ENCODE results near the gene EFTUD2.

Gene EFTUD2

DNA sequence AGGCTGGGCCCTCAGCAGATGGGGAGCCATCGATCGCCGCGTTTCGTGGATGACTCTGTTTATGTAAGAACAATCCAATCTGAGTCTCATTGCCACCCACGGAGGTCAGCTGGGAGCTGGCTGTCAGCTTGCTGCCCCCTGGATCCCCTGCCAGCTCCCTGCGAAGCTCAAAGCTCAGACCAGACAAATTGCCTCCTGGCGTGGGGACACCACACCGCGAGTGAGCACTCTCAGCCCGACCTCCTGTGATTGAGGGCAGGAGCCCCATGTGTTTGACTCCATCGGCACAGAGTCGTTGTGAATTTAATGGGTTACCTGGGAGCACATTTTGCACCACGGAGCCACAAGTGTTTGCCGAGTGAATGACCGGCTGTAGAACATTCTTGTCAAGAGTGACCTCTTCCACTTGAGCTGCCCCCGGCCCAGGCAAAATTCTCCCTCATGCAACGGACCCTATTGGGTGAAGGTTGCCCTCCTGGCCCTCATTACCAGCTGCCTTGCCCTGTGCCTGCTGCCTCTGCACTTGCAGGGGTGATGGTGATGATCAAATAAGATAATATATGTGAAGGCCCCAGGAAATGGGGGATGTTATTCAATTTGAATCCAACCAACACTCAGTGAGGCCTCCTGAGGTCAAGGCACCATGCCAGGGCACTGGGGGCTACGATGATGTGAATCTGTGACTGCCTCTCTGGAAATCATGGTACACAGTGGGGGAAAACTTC, 23.7 kb upstream of the EFTUD2 start:
- TF ChIP-seq, protein P1, sequence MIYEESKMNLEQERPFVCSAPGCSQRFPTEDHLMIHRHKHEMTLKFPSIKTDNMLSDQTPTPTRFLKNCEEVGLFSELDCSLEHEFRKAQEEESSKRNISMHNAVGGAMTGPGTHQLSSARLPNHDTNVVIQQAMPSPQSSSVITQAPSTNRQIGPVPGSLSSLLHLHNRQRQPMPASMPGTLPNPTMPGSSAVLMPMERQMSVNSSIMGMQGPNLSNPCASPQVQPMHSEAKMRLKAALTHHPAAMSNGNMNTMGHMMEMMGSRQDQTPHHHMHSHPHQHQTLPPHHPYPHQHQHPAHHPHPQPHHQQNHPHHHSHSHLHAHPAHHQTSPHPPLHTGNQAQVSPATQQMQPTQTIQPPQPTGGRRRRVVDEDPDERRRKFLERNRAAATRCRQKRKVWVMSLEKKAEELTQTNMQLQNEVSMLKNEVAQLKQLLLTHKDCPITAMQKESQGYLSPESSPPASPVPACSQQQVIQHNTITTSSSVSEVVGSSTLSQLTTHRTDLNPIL (CRISPR knock-in tag; IDR thresholded peaks at IDR 0.05; ENCODE audit: low read depth): no peak
- no peak for TF ChIP-seq OSR1 (CRISPR knock-in tag; IDR thresholded peaks at IDR 0.05)
- no peak for TF ChIP-seq ARNTL (CRISPR knock-in tag; IDR thresholded peaks at IDR 0.05; ENCODE audit: borderline replicate concordance, low read depth)
- TF ChIP-seq CSDC2 (CRISPR knock-in tag; IDR thresholded peaks at IDR 0.05): no peak
- no peak for TF ChIP-seq ESRRG (CRISPR knock-in tag; IDR thresholded peaks at IDR 0.05)
- no peak for TF ChIP-seq RARB (CRISPR knock-in tag; IDR thresholded peaks at IDR 0.05)
- TF ChIP-seq SNAI2 (CRISPR knock-in tag; IDR thresholded peaks at IDR 0.05): no peak
- TF ChIP-seq ZNF565 (CRISPR knock-in tag; conservative IDR thresholded peaks at IDR 0.05; ENCODE audit: low read depth): no peak
- no peak for TF ChIP-seq ZFP3 (CRISPR knock-in tag; IDR thresholded peaks at IDR 0.05)
- TF ChIP-seq GLIS3 (CRISPR knock-in tag; IDR thresholded peaks at IDR 0.05): no peak
- TF ChIP-seq, protein P2, sequence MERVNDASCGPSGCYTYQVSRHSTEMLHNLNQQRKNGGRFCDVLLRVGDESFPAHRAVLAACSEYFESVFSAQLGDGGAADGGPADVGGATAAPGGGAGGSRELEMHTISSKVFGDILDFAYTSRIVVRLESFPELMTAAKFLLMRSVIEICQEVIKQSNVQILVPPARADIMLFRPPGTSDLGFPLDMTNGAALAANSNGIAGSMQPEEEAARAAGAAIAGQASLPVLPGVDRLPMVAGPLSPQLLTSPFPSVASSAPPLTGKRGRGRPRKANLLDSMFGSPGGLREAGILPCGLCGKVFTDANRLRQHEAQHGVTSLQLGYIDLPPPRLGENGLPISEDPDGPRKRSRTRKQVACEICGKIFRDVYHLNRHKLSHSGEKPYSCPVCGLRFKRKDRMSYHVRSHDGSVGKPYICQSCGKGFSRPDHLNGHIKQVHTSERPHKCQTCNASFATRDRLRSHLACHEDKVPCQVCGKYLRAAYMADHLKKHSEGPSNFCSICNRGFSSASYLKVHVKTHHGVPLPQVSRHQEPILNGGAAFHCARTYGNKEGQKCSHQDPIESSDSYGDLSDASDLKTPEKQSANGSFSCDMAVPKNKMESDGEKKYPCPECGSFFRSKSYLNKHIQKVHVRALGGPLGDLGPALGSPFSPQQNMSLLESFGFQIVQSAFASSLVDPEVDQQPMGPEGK (CRISPR knock-in tag; IDR thresholded peaks at IDR 0.05; ENCODE audit: borderline replicate concordance): no peak
- TF ChIP-seq, protein P3, sequence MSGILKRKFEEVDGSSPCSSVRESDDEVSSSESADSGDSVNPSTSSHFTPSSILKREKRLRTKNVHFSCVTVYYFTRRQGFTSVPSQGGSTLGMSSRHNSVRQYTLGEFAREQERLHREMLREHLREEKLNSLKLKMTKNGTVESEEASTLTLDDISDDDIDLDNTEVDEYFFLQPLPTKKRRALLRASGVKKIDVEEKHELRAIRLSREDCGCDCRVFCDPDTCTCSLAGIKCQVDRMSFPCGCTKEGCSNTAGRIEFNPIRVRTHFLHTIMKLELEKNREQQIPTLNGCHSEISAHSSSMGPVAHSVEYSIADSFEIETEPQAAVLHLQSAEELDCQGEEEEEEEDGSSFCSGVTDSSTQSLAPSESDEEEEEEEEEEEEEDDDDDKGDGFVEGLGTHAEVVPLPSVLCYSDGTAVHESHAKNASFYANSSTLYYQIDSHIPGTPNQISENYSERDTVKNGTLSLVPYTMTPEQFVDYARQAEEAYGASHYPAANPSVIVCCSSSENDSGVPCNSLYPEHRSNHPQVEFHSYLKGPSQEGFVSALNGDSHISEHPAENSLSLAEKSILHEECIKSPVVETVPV (CRISPR knock-in tag; IDR thresholded peaks at IDR 0.05): no peak
- TF ChIP-seq, protein P4, sequence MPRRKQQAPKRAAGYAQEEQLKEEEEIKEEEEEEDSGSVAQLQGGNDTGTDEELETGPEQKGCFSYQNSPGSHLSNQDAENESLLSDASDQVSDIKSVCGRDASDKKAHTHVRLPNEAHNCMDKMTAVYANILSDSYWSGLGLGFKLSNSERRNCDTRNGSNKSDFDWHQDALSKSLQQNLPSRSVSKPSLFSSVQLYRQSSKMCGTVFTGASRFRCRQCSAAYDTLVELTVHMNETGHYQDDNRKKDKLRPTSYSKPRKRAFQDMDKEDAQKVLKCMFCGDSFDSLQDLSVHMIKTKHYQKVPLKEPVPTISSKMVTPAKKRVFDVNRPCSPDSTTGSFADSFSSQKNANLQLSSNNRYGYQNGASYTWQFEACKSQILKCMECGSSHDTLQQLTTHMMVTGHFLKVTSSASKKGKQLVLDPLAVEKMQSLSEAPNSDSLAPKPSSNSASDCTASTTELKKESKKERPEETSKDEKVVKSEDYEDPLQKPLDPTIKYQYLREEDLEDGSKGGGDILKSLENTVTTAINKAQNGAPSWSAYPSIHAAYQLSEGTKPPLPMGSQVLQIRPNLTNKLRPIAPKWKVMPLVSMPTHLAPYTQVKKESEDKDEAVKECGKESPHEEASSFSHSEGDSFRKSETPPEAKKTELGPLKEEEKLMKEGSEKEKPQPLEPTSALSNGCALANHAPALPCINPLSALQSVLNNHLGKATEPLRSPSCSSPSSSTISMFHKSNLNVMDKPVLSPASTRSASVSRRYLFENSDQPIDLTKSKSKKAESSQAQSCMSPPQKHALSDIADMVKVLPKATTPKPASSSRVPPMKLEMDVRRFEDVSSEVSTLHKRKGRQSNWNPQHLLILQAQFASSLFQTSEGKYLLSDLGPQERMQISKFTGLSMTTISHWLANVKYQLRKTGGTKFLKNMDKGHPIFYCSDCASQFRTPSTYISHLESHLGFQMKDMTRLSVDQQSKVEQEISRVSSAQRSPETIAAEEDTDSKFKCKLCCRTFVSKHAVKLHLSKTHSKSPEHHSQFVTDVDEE (CRISPR knock-in tag; IDR thresholded peaks at IDR 0.05): no peak
- no peak for TF ChIP-seq ZNF70 (CRISPR knock-in tag; IDR thresholded peaks at IDR 0.05)
- TF ChIP-seq PPARA (CRISPR knock-in tag; IDR thresholded peaks at IDR 0.05; ENCODE audit: borderline replicate concordance): no peak
- no peak for TF ChIP-seq TCF4 (CRISPR knock-in tag; IDR thresholded peaks at IDR 0.05; ENCODE audit: borderline replicate concordance)
- no peak for TF ChIP-seq TOX (CRISPR knock-in tag; IDR thresholded peaks at IDR 0.05; ENCODE audit: borderline replicate concordance)
- ATAC-seq: no peak

DNA sequence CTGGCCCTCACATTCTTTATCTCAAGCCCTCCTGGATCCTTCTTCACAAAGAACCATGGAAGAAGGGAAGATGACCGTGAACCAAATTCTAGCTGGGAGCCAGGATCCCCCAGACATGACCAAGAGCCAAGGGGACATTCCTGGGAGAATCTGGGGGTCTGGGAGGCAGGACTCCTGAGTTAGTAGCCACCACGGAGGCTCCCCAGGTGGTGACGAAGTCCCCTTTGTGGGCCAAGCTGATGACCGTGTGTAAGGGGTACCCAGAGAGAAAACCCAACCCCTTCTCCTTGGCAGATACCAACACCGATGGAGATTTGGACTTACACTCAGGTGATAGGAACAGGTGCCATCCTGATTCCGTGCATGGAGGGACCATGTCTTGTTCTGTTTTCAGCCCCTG, 22.9 kb upstream of the EFTUD2 start:
- no peak for ATAC-seq
- no peak for TF ChIP-seq ZFP3 (CRISPR knock-in tag; IDR thresholded peaks at IDR 0.05)
- no peak for TF ChIP-seq ZNF565 (CRISPR knock-in tag; conservative IDR thresholded peaks at IDR 0.05; ENCODE audit: low read depth)
- no peak for TF ChIP-seq ZC3H10 (CRISPR knock-in tag; IDR thresholded peaks at IDR 0.05)
- TF ChIP-seq, protein P3 (CRISPR knock-in tag; IDR thresholded peaks at IDR 0.05): no peak
- no peak for TF ChIP-seq GLIS3 (CRISPR knock-in tag; IDR thresholded peaks at IDR 0.05)
- TF ChIP-seq TCF4 (CRISPR knock-in tag; IDR thresholded peaks at IDR 0.05; ENCODE audit: borderline replicate concordance): no peak
- TF ChIP-seq BACH2 (CRISPR knock-in tag; IDR thresholded peaks at IDR 0.05; ENCODE audit: borderline replicate concordance): no peak
- TF ChIP-seq ARNTL (CRISPR knock-in tag; IDR thresholded peaks at IDR 0.05; ENCODE audit: borderline replicate concordance, low read depth): no peak
- no peak for TF ChIP-seq ZFP30 (CRISPR knock-in tag; IDR thresholded peaks at IDR 0.05)
- no peak for TF ChIP-seq ISL1 (CRISPR knock-in tag; IDR thresholded peaks at IDR 0.05)
- TF ChIP-seq, protein P4 (CRISPR knock-in tag; IDR thresholded peaks at IDR 0.05): no peak
- TF ChIP-seq, protein P1 (CRISPR knock-in tag; IDR thresholded peaks at IDR 0.05; ENCODE audit: low read depth): no peak
- TF ChIP-seq ZNF70 (CRISPR knock-in tag; IDR thresholded peaks at IDR 0.05): no peak

All from SK-N-SH treated with all-trans-retinoic acid at 6 μM for 48 hours (cell line).